Measurements from ENCODE around the gene COX14.

COX14 gene

GRCh38 chr12:50087151-50087550 is 24.9 kb upstream of the COX14 start (continued):
- TF ChIP-seq ZNF792 (tag by site-specific recombination; IDR thresholded peaks at IDR 0.05) (no peak), ZBTB1 (tag by site-specific recombination; IDR thresholded peaks at IDR 0.05) (no peak), ZNF76 (tag by site-specific recombination; IDR thresholded peaks at IDR 0.05; ENCODE audit: borderline replicate concordance, low read depth) (no peak), ZNF654 (tag by site-specific recombination; IDR thresholded peaks at IDR 0.05; ENCODE audit: low read depth) (no peak), ZNF777 (tag by site-specific recombination; IDR thresholded peaks at IDR 0.05; ENCODE audit: borderline replicate concordance) (no peak), ZNF530 (tag by site-specific recombination; IDR thresholded peaks at IDR 0.05; ENCODE audit: low read depth) (no peak), ZNF658 (tag by site-specific recombination; IDR thresholded peaks at IDR 0.05) (no peak), HOXD13 (CRISPR knock-in tag; IDR thresholded peaks at IDR 0.05; ENCODE audit: borderline replicate concordance) (no peak)

GRCh38 chr12:50087995-50088394 is 24.0 kb upstream of the COX14 start:
- ChIA-PET CTCF (interaction anchor here (0.6 to 3.5 kb wide), 18 partner anchors 9 to 643 kb away, joined by 3 to 53 read pairs (median 4); partner anchors contain the start of genes COX14 and GPD1), POLR2A (interaction anchor here (0.6 to 1.2 kb wide), 2 partner anchors 24 to 56 kb away, joined by 3 to 4 read pairs; partner anchors contain the start of gene COX14)
- Histone ChIP-seq H3K4me1 (ENCODE audit: control insufficient read depth, insufficient read depth, low read length) (no peaks in the 10 kb centered on the region), H3K36me3 (ENCODE audit: control insufficient read depth in 2 of 2, insufficient read depth in 1 of 2, low read length in 2 of 2) (peaks cover 54 to 68% of the 10 kb centered on the region in 2 experiments), H3K9me3 (ENCODE audit: control insufficient read depth, insufficient read depth, low read depth, low read length) (no peaks in the 10 kb centered on the region), H3K27ac (ENCODE audit: extremely low read depth, low read depth, low read length) (no peak overlapping the region), H3K4me3 (ENCODE audit: low read depth, low read length) (no peak overlapping the region)
- no peak for TF ChIP-seq ZNF16 (tag by site-specific recombination; IDR thresholded peaks at IDR 0.05; ENCODE audit: low read depth)
- TF ChIP-seq PRDM1 (tag by site-specific recombination; IDR thresholded peaks at IDR 0.05) = peak; percentile 27; the same call in 1 of the 2 replicates

- Histone ChIP-seq H3K36me3 (ENCODE audit: control insufficient read depth in 2 of 2, insufficient read depth in 1 of 2, low read length in 2 of 2) (peaks cover 62 to 75% of the 10 kb centered on the region in 2 experiments), H3K4me1 (ENCODE audit: control insufficient read depth, insufficient read depth, low read length) (no peaks in the 10 kb centered on the region), H3K9me3 (ENCODE audit: control insufficient read depth, insufficient read depth, low read depth, low read length) (no peaks in the 10 kb centered on the region), H3K4me3 (ENCODE audit: low read depth, low read length) (no peak overlapping the region), H3K27ac (ENCODE audit: extremely low read depth, low read depth, low read length) (no peak overlapping the region)
- POLR2A ChIA-PET = interaction anchor here (1.2 kb wide), 1 partner anchor 24 kb away, joined by 4 read pairs; the partner anchor contains the start of gene COX14
- CTCF ChIA-PET = interaction anchor here (0.7 to 3.5 kb wide), 21 partner anchors 8 to 642 kb away, joined by 3 to 53 read pairs (median 4); partner anchors contain the start of genes COX14 and GPD1
- TF ChIP-seq ZNF16 (tag by site-specific recombination; IDR thresholded peaks at IDR 0.05; ENCODE audit: low read depth) (no peak), SP7 (tag by site-specific recombination; IDR thresholded peaks at IDR 0.05) (no peak), ZNF26 (tag by site-specific recombination; IDR thresholded peaks at IDR 0.05) (no peak), ZNF398 (tag by site-specific recombination; IDR thresholded peaks at IDR 0.05) (no peak), BCL6B (tag by site-specific recombination; IDR thresholded peaks at IDR 0.05) (no peak), KLF10 (tag by site-specific recombination; IDR thresholded peaks at IDR 0.05) (no peak), ZBTB8A (tag by site-specific recombination; IDR thresholded peaks at IDR 0.05) (no peak), SP3 (tag by site-specific recombination; IDR thresholded peaks at IDR 0.05) (no peak), ZNF654 (tag by site-specific recombination; IDR thresholded peaks at IDR 0.05; ENCODE audit: low read depth) (peak; percentile 66), ZNF645 (tag by site-specific recombination; IDR thresholded peaks at IDR 0.05) (no peak), SP2 (tag by site-specific recombination; IDR thresholded peaks at IDR 0.05) (no peak), ZNF350 (tag by site-specific recombination; IDR thresholded peaks at IDR 0.05) (no peak), ZNF624 (tag by site-specific recombination; IDR thresholded peaks at IDR 0.05) (no peak), CTCF (tag by site-specific recombination; IDR thresholded peaks at IDR 0.05) (peak; percentile 59; the same call in 1 of the 2 replicates), ZEB2 (tag by site-specific recombination; IDR thresholded peaks at IDR 0.05) (peak; percentile 43; the same call in 1 of the 2 replicates)
Observed at GRCh38 chr12:50088577-50089335, 23.3 kb upstream of the COX14 start.

All from HEK293 (cell line).